GM12891 (cell line): ENCODE measurements around the gene TTLL5.

Experiments used
- POLR2A ChIP-seq: IDR thresholded peaks from 2 replicates; pipeline ENCODE4 v1.6.1; 2011; ENCODE audit warnings: low read depth, low read length, control low read depth
- POLR2AphosphoS5 ChIP-seq: IDR thresholded peaks from 2 replicates; pipeline ENCODE4 v1.6.1; 2011; ENCODE audit warnings: low read depth, low read length, control low read depth
- SPI1 ChIP-seq: IDR thresholded peaks from 2 replicates; pipeline ENCODE4 v1.6.1; 2011; ENCODE audit warnings: low read depth, low read length, control low read depth

DNA sequence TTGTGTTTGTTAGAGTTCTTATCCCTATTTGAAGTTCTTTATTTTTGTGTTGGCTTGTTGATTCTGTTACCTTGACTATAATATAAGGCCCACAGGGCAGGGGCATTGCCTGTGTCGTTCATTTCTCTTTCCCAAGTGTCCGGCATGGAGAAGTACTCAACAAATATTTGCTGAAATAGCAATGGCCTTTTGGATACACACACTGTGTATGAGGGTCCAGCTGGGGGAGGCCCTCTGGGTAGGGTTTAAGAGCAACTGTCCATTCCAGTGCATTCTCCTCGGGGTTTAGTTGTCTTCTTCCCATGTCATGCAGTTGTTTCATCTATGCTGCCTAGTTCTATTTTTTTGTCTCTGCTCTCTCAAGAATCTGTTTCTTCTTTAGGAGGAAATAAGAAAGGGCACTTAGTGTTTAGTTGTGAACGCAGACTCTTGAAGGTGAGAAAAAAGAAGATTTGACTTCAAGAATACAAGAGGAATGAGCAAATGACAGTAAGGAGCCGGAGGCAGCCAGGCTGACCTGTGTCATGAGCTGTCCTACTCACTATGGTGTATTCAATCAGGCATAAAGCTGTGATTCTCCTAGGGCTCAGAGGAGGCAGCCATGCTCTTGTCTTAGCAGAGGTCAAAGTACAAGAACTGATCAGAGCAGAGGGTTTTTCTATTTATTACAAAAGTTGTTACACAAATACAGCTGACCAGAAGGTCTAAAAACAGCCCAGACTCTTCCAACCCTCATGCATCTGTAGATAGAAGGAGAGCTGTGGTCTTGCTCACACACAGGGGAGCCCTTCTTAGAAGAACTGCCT lies 10.6 kb upstream of the TTLL5 start:
- no peak for TF ChIP-seq SPI1
- TF ChIP-seq POLR2AphosphoS5: no peak
- no peak for TF ChIP-seq POLR2A
